Endothelial cell of umbilical vein (primary cell): ENCODE data around the gene NDUFA11. TPM values are rescaled to one million over a fixed set of nuclear protein-coding genes. Genes with fewer than 3 reads are reported as not detected.
"Not testable (repeated sequence)": the region's sequence is repeated elsewhere in the genome, so short reads cannot be mapped to it uniquely, and the experiment has no call there.

Experiments
- BruUV-seq: library from RNA; stranded (reverse); fragments of 400-500 nt; replicated peaks from 2 replicates; lab custom pipeline; 2021; lab: Mats Ljungman, UMichigan
- CTCF ChIA-PET: fragments of 300-600, 350-600 bp; sonication (Branson Sonifier 250); formaldehyde crosslinking; loops from one replicate; lab custom pipeline; 2021; ENCODE audit warnings: antibody characterized with exemption, inconsistent platforms; lab: Charles Lee
- POLR2A ChIA-PET: fragments of 300-600, 350-600 bp; sonication (Branson Sonifier 250); formaldehyde crosslinking; loops from one replicate; lab custom pipeline; 2021; ENCODE audit warnings: antibody characterized with exemption, inconsistent platforms; lab: Charles Lee
- DNase-seq: peaks from one replicate; pipeline ENCODE4 v3.0.0-alpha.2; 2011; ENCODE audit warnings: low read depth, low spot score
- FAIRE-seq: peaks from 2 replicates; lab custom pipeline; 2011; peaks lifted over from hg19 to GRCh38; lab: Jason Lieb, UNC
- H2AFZ ChIP-seq: 2 replicates; pipeline ENCODE4 v1.6.0; 2012; ENCODE audit warnings: low read depth, low read length, control low read depth, inconsistent platforms
- H3K27ac ChIP-seq: 2 replicates; pipeline ENCODE4 v1.5.1; 2011; ENCODE audit warnings: low read depth, mild to moderate bottlenecking, control low read depth, low read length, moderate library complexity; ENCODE audit not compliant: insufficient read depth
- H3K27me3 ChIP-seq, 2 experiments: 2 replicates each; pipeline versions ENCODE4 v1.6.0 to v1.6.1; 2011; ENCODE audit warnings: low read length in 2 of 2, mixed read lengths in 1 of 2; ENCODE audit not compliant: control insufficient read depth in 2 of 2, insufficient read depth in 2 of 2
- H3K36me3 ChIP-seq, 2 experiments: 2 replicates in 1 of 2; 3 replicates in 1 of 2; pipeline ENCODE4 v1.5.1; 2011; ENCODE audit warnings: low read length in 2 of 2, mild to moderate bottlenecking in 1 of 2, moderate library complexity in 1 of 2; ENCODE audit not compliant: control insufficient read depth in 2 of 2, insufficient read depth in 2 of 2; ENCODE audit errors: extremely low read depth in 1 of 2
- H3K4me1 ChIP-seq: 3 replicates; pipeline ENCODE4 v1.5.1; 2011; ENCODE audit warnings: mild to moderate bottlenecking, low read length; ENCODE audit not compliant: control insufficient read depth, insufficient read depth; ENCODE audit errors: extremely low read depth
- H3K4me2 ChIP-seq: 2 replicates; pipeline ENCODE4 v1.6.1; 2011; ENCODE audit warnings: low read length, control low read depth, mixed read lengths; ENCODE audit not compliant: insufficient read depth
- H3K4me3 ChIP-seq, 3 experiments: fragments of 200-600 bp in 1 of 3; sonication (generic), shearing (Covaris generic) in 1 of 3; replicated peaks in 1 of 3; 2 replicates each; pipeline ENCODE4 v1.5.1; 2011 to 2016; ENCODE audit warnings: control low read depth in 3 of 3, low read length in 3 of 3, mild to moderate bottlenecking in 2 of 3, inconsistent platforms in 1 of 3, low read depth in 1 of 3, moderate library complexity in 1 of 3; ENCODE audit not compliant: insufficient read depth in 1 of 3
- H3K79me2 ChIP-seq: 2 replicates; pipeline ENCODE4 v1.6.0; 2012; ENCODE audit warnings: low read length, inconsistent platforms; ENCODE audit not compliant: control insufficient read depth, insufficient read depth
- H3K9ac ChIP-seq: replicated peaks from 2 replicates; pipeline ENCODE3; 2011; ENCODE audit warnings: low read length, control low read depth; ENCODE audit not compliant: insufficient read depth; ENCODE audit errors: extremely low read depth
- H3K9me1 ChIP-seq: replicated peaks from 3 replicates; pipeline ENCODE4 v1.6.0; 2011; ENCODE audit warnings: mild to moderate bottlenecking, low read length; ENCODE audit not compliant: control insufficient read depth, insufficient read depth; ENCODE audit errors: extremely low read depth
- H3K9me3 ChIP-seq: replicated peaks from 2 replicates; pipeline ENCODE4 v1.5.1; 2012; ENCODE audit warnings: low read length, inconsistent platforms; ENCODE audit not compliant: control insufficient read depth, insufficient read depth
- H4K20me1 ChIP-seq: replicated peaks from 2 replicates; pipeline ENCODE3; 2011; ENCODE audit warnings: mild to moderate bottlenecking, low read length; ENCODE audit not compliant: control insufficient read depth, insufficient read depth; ENCODE audit errors: extremely low read depth
- EZH2 ChIP-seq: IDR thresholded peaks from 2 replicates; pipeline ENCODE4 v1.6.1; 2012; ENCODE audit warnings: borderline replicate concordance, low read depth, mild to moderate bottlenecking, moderate library complexity, low read length, inconsistent platforms; ENCODE audit not compliant: severe bottlenecking
- FOS ChIP-seq: IDR thresholded peaks from 2 replicates; pipeline ENCODE4 v1.6.1; 2011; ENCODE audit warnings: mild to moderate bottlenecking, low read length, moderate library complexity, borderline replicate concordance; ENCODE audit not compliant: insufficient read depth
- GATA2 ChIP-seq: IDR thresholded peaks from 2 replicates; pipeline ENCODE4 v1.7.0; 2011; ENCODE audit warnings: low read depth, mild to moderate bottlenecking, moderate library complexity, mixed read lengths, low read length; ENCODE audit not compliant: insufficient read length, insufficient read depth
- JUN ChIP-seq: IDR thresholded peaks from 2 replicates; pipeline ENCODE4 v1.6.1; 2011; ENCODE audit warnings: borderline replicate concordance, low read depth; ENCODE audit not compliant: insufficient read length, insufficient read depth
- MYC ChIP-seq: IDR thresholded peaks from one replicate; pipeline ENCODE4 v1.6.1; 2011; ENCODE audit warnings: mild to moderate bottlenecking, low read depth, low read length
- POLR2A ChIP-seq: IDR thresholded peaks from 2 replicates; pipeline ENCODE4 v1.6.1; 2012; ENCODE audit warnings: low read depth, mild to moderate bottlenecking, control low read depth, low read length
- POLR2AphosphoS5 ChIP-seq: IDR thresholded peaks from 2 replicates; pipeline ENCODE4 v1.6.1; 2012; ENCODE audit warnings: low read depth, mild to moderate bottlenecking, control low read depth, low read length, moderate library complexity; ENCODE audit not compliant: insufficient read depth
- dilution Hi-C: fragments of 300-500 bp; cut with MboI; formaldehyde crosslinking; loops from one replicate; pipeline ENCODE4 v1.15.0; 2019; ENCODE audit warnings: low sequenced_read_pairs; ENCODE audit not compliant: extremely low pct_ligation_motif_present
- intact Hi-C: fragments of 100-400 bp; cut with micrococcal nuclease; formaldehyde crosslinking; loops from one replicate; pipeline ENCODE4 v1.10.0; 2022
- polyA plus RNA-seq, 4 experiments: library from polyadenylated mRNA; depleted of rRNA in 3 of 4; stranded (reverse) in 3 of 4; unstranded in 1 of 4; fragments of >200 nt; gene quantifications; 2 replicates each; pipeline versions ENCODE4 v1.2.1 to v1.2.3, GENCODE V29; 2011 to 2012; ENCODE audit warnings: missing spikeins in 1 of 4
- total RNA-seq: library from RNA; stranded (reverse); gene quantifications from 2 replicates; pipeline ENCODE4 v1.2.3, GENCODE V29; 2021
- TF ChIP-seq, protein P1 (sequence below), 2 donors: IDR thresholded peaks; 1 replicate in 1 of 2; 2 replicates in 1 of 2; pipeline ENCODE4 v1.5.1; 2011; ENCODE audit warnings: low read length in 2 of 2, mild to moderate bottlenecking in 2 of 2, moderate library complexity in 2 of 2, control low read depth in 1 of 2, inconsistent platforms in 1 of 2, low read depth in 1 of 2; ENCODE audit not compliant: insufficient read depth in 1 of 2; ENCODE audit errors: extremely low read depth in 1 of 2
- TF ChIP-seq, protein P2 (sequence below): IDR thresholded peaks from 2 replicates; pipeline ENCODE4 v1.6.1; 2011; ENCODE audit not compliant: insufficient read depth, insufficient read length

The NDUFA11 gene
- total and polyA plus RNA-seq, 2 donors (not counting 3 experiments of a cell fraction or from before 2014, with no cell fraction given) = 281 to 876 TPM

DNA sequence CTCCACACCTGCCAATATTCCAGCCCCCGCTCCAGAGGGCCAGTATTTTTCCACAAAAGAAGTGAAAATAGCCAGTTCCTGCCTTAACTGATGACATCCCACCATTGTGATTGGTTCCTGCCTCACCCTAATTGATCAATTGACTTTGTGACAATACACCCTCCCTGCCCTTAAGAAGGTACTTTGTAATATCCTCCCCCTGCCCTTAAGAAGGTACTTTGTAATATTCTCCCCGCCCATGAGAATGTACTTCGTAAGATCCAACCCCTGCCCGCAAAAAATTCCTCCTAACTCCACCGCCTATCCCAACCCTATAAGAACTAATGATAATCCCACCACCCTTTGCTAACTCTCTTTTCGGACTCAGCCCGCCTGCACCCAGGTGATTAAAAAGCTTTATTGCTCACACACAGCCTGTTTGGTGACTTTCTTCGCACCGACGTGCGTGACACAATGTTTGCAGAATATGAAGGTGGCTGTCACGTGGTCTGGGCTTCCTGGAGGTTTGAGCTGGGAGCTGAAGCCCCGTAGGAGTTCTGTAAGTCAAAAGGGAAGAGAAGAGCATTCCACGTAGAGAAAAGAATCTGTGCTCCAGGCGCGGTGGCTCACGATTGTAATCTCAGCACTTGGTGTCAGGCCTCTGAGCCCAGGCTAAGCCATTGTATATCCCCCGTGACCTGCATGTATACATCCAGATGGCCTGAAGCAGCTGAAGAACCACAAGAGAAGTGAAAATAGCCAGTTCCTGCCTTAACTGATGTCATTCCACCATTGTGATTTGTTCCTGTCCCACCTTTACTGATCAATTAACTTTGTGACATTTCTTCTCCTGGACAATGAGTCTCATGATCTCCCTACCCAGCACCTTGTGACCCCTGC, 46.1 kb downstream of the NDUFA11 start:
- Histone ChIP-seq H3K79me2 (no peaks in the 10 kb centered on the region), H2AFZ (no peak overlapping the region), H3K4me2 (no peak overlapping the region), H3K36me3 (no peaks in the 10 kb centered on the region), H3K9ac (no peak overlapping the region), H3K9me1 (no peaks in the 10 kb centered on the region), H3K27ac (no peak overlapping the region), H3K4me3 (no peak overlapping the region), H4K20me1 (no peaks in the 10 kb centered on the region), H3K4me1 (no peaks in the 10 kb centered on the region), H3K27me3 (peaks cover 0 to 10% of the 10 kb centered on the region in 2 experiments), H3K9me3 (no peaks in the 10 kb centered on the region)
- BruUV-seq = no TSS peak
- intact Hi-C loops = no loop called here
- TF ChIP-seq FOS (no peak), POLR2A (no peak), EZH2 (no peak), JUN (no peak), GATA2 (no peak), MYC (no peak), POLR2AphosphoS5 (no peak)
- TF ChIP-seq, protein P1, sequence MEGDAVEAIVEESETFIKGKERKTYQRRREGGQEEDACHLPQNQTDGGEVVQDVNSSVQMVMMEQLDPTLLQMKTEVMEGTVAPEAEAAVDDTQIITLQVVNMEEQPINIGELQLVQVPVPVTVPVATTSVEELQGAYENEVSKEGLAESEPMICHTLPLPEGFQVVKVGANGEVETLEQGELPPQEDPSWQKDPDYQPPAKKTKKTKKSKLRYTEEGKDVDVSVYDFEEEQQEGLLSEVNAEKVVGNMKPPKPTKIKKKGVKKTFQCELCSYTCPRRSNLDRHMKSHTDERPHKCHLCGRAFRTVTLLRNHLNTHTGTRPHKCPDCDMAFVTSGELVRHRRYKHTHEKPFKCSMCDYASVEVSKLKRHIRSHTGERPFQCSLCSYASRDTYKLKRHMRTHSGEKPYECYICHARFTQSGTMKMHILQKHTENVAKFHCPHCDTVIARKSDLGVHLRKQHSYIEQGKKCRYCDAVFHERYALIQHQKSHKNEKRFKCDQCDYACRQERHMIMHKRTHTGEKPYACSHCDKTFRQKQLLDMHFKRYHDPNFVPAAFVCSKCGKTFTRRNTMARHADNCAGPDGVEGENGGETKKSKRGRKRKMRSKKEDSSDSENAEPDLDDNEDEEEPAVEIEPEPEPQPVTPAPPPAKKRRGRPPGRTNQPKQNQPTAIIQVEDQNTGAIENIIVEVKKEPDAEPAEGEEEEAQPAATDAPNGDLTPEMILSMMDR (IDR thresholded peaks at IDR 0.05; ENCODE audit: extremely low read depth in 1 of 2, insufficient read depth in 1 of 2, low read depth in 1 of 2, low read length in 2 of 2) = no peak
- TF ChIP-seq, protein P2, sequence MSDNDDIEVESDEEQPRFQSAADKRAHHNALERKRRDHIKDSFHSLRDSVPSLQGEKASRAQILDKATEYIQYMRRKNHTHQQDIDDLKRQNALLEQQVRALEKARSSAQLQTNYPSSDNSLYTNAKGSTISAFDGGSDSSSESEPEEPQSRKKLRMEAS = no peak
- ChIA-PET CTCF (interaction anchor here (1.4 to 3.5 kb wide), 2 partner anchors 16 to 53 kb away, joined by 3 to 12 read pairs; no protein-coding TSS in a partner anchor), POLR2A (no interaction called here)
- FAIRE-seq (no peak), DNase-seq (no peak)
- dilution Hi-C loops = no loop called here

DNA sequence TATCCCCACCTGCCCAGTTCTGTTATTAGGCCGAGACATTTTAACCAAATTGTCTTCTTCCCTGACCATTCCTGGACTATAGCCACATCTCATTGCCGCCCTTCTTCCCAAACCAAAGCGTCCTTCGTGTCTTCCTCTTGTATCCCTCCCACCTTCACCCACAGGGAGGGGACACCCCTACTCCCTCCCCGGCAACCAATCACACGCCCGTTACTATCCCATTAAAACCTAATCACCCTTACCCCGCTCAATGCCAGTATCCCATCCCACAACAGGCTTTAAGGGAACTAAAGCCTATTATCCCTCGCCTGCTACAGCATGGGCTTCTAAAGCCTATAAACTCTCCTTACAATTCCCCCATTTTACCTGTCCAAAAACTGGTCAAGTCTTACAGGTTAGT, 48.4 kb downstream of the NDUFA11 start:
- H3K36me3 ChIP-seq, H3K4me2 ChIP-seq, H3K4me1 ChIP-seq, H3K9me3 ChIP-seq, H3K9me1 ChIP-seq, H3K27ac ChIP-seq, H4K20me1 ChIP-seq, FAIRE-seq, H3K9ac ChIP-seq, H2AFZ ChIP-seq, dilution Hi-C loops, H3K79me2 ChIP-seq, DNase-seq, H3K4me3 ChIP-seq, BruUV-seq, POLR2A ChIA-PET, intact Hi-C loops: not testable (repeated sequence)
- CTCF ChIA-PET = interaction anchor here (1.5 kb wide), 1 partner anchor 51 kb away, joined by 5 read pairs; no protein-coding TSS in a partner anchor
- peaks cover 0 to 10% of the 10 kb centered on the region in 2 experiments for H3K27me3 ChIP-seq
